Umbilical cord (tissue), 2 donors: ENCODE data around the gene ATG4D. TPM values are rescaled to one million over a fixed set of nuclear protein-coding genes. Genes with fewer than 3 reads are reported as not detected.

Experiments used
- DNase-seq: peaks from one replicate; pipeline ENCODE4 v3.0.0-alpha.2; 2015; ENCODE audit warnings: low spot score
- total RNA-seq: library from RNA; depleted of rRNA; stranded (reverse); fragments of >200 nt; gene quantifications from one replicate; pipeline ENCODE4 v1.2.3, GENCODE V29; 2014; ENCODE audit warnings: low replicate concordance; ENCODE audit not compliant: insufficient read depth

ATG4D gene
- 5.1 TPM for total RNA-seq

GRCh38 chr19:10543420-10544241 is at the start of gene ATG4D:
Gene ATG4D (plus strand): TSS chr19:10543904. CDS start chr19:10544091, 187 bp downstream.
- DNase-seq: peak; percentile 72

- DNase-seq: no peak
Measured at GRCh38 chr19:10497371-10497770, 46.3 kb upstream of the ATG4D start.

- DNase-seq: no peak
Measured at GRCh38 chr19:10499550-10500246, 44.0 kb upstream of the ATG4D start.

GRCh38 chr19:10500247-10500592 is 43.5 kb upstream of the ATG4D start:
- no peak for DNase-seq

- peak; percentile 60 for DNase-seq
Measured at GRCh38 chr19:10501971-10502523, 41.7 kb upstream of the ATG4D start.

- DNase-seq: peak; percentile 92
Measured at GRCh38 chr19:10502524-10503001, 41.1 kb upstream of the ATG4D start.

GRCh38 chr19:10503002-10503789 is 40.5 kb upstream of the ATG4D start, which contains the start of gene KEAP1:
Gene KEAP1 (minus strand): TSS chr19:10503356. CDS start chr19:10500033, 3,323 bp downstream.
- DNase-seq: peak; percentile 39

GRCh38 chr19:10505583-10506229 is 38.0 kb upstream of the ATG4D start:
- DNase-seq: peak; percentile 65

GRCh38 chr19:10508036-10508435 is 35.7 kb upstream of the ATG4D start:
- DNase-seq: no peak

- no peak for DNase-seq
Measured at GRCh38 chr19:10508707-10509106, 35.0 kb upstream of the ATG4D start.

- DNase-seq: peak; percentile 28
Measured at GRCh38 chr19:10510301-10510802, 33.4 kb upstream of the ATG4D start.

- DNase-seq: no peak
Measured at GRCh38 chr19:10513223-10513622, 30.5 kb upstream of the ATG4D start.

- no peak for DNase-seq
Measured at GRCh38 chr19:10514211-10515145, 29.2 kb upstream of the ATG4D start.

- no peak for DNase-seq
Measured at GRCh38 chr19:10516064-10516385, 27.7 kb upstream of the ATG4D start.

GRCh38 chr19:10516671-10517286 is 26.9 kb upstream of the ATG4D start:
- DNase-seq: peak; percentile 19

- peak; percentile 48 for DNase-seq
Measured at GRCh38 chr19:10517361-10517759, 26.3 kb upstream of the ATG4D start, which contains the start of gene S1PR5. Gene S1PR5 (minus strand): TSS chr19:10517447. CDS start chr19:10515011, 2,436 bp downstream.

GRCh38 chr19:10517760-10518443 is 25.8 kb upstream of the ATG4D start:
- DNase-seq: peak; percentile 53
